ENCODE measurements around the gene DOCK1. TPM values are rescaled to one million over a fixed set of nuclear protein-coding genes. Genes with fewer than 3 reads are reported as not detected.
"Not testable (repeated sequence)": the region's sequence is repeated elsewhere in the genome, so short reads cannot be mapped to it uniquely, and the experiment has no call there.

Gene DOCK1
- total and polyA plus RNA-seq, 2 donors, result 33.3 to 132 TPM

DNA sequence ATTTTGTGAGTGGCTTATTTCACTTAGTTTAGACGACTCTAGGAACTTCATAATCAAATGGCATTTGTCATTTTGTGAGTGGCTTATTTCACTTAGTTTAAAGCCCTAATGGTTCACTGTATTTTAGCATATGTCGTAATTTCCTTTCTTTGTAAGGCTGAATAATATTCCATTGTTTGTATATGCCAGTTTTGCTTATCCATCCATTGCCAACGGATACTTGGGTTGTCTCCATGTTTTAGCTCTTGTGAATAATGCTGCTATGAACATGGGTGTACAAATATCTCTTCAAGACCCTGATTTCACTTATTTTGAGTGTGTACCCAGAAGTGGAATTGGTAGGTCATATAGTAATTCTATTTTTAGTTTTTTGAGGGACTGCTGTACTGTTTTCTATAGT is 31.8 kb downstream of the DOCK1 start:
- WGBS, result 86% methylated on average over 3 of the region's 3 CpGs
- H3K4me1 ChIP-seq (ENCODE audit: insufficient read depth), result no peaks in the 10 kb centered on the region
- no peak overlapping the region for H3K27ac ChIP-seq (ENCODE audit: low read depth)
- no peak overlapping the region for H3K4me3 ChIP-seq (ENCODE audit: low read depth, low read length)
- no peaks in the 10 kb centered on the region for H3K36me3 ChIP-seq (ENCODE audit: insufficient read depth)
- DNase-seq (ENCODE audit: extremely low spot score), result no peak

GRCh38 chr10:126938121-126938520 is 32.9 kb downstream of the DOCK1 start:
- H3K27ac ChIP-seq (ENCODE audit: low read depth); H3K4me1 ChIP-seq (ENCODE audit: insufficient read depth); H3K36me3 ChIP-seq (ENCODE audit: insufficient read depth); H3K4me3 ChIP-seq (ENCODE audit: low read depth, low read length); DNase-seq (ENCODE audit: extremely low spot score): not testable (repeated sequence)
- 96% methylated on average over 9 of the region's 9 CpGs for WGBS

- no peaks in the 10 kb centered on the region for H3K4me1 ChIP-seq (ENCODE audit: insufficient read depth)
- H3K27ac ChIP-seq (ENCODE audit: low read depth), result no peak overlapping the region
- H3K36me3 ChIP-seq (ENCODE audit: insufficient read depth), result no peaks in the 10 kb centered on the region
- no peak overlapping the region for H3K4me3 ChIP-seq (ENCODE audit: low read depth, low read length)
- DNase-seq (ENCODE audit: extremely low spot score), result no peak
- WGBS, result 90% methylated on average over 6 of the region's 6 CpGs
These were observed 34.5 kb downstream of the DOCK1 start for GRCh38 chr10:126939706-126940105.

GRCh38 chr10:126940670-126941310 is 35.6 kb downstream of the DOCK1 start:
- Histone ChIP-seq H3K36me3 (ENCODE audit: insufficient read depth) (no peaks in the 10 kb centered on the region), H3K4me1 (ENCODE audit: insufficient read depth) (no peaks in the 10 kb centered on the region), H3K4me3 (ENCODE audit: low read depth, low read length) (no peak overlapping the region), H3K27ac (ENCODE audit: low read depth) (no peak overlapping the region)
- WGBS, result 84% methylated on average over 6 of the region's 6 CpGs
- DNase-seq (ENCODE audit: extremely low spot score), result no peak

DNA sequence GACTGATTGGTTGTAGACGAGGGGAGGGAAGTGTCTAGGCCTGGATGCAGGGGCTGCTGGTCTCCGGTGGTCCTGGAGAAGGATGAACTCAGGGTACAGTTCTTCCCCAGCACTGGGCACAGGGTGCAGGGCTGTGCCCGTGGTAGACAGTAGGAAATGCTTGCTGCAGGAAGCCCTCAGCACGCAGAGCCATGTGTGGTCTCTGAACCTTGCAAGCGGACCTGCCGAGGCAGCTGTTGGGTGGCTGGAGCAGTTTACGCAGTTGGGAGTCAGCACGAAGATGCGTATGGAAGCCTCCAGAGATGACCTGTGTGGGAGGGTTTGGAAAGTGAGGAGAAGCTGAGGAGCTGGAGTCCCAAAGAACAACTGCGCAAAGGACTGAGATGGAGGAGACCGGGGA is 39.0 kb downstream of the DOCK1 start:
- H3K4me3 ChIP-seq (ENCODE audit: low read depth, low read length), result no peak overlapping the region
- H3K4me1 ChIP-seq (ENCODE audit: insufficient read depth), result no peaks in the 10 kb centered on the region
- H3K27ac ChIP-seq (ENCODE audit: low read depth), result no peak overlapping the region
- 91% methylated on average over 11 of the region's 11 CpGs for WGBS
- no peak for DNase-seq (ENCODE audit: extremely low spot score)
- H3K36me3 ChIP-seq (ENCODE audit: insufficient read depth), result no peaks in the 10 kb centered on the region

- no peak overlapping the region for H3K27ac ChIP-seq (ENCODE audit: low read depth)
- no peak for DNase-seq (ENCODE audit: extremely low spot score)
- no peaks in the 10 kb centered on the region for H3K4me1 ChIP-seq (ENCODE audit: insufficient read depth)
- no peak overlapping the region for H3K4me3 ChIP-seq (ENCODE audit: low read depth, low read length)
- no peaks in the 10 kb centered on the region for H3K36me3 ChIP-seq (ENCODE audit: insufficient read depth)
- WGBS, result 94% methylated on average over 15 of the region's 15 CpGs
These were observed 40.3 kb downstream of the DOCK1 start for GRCh38 chr10:126945351-126946030.

DNA sequence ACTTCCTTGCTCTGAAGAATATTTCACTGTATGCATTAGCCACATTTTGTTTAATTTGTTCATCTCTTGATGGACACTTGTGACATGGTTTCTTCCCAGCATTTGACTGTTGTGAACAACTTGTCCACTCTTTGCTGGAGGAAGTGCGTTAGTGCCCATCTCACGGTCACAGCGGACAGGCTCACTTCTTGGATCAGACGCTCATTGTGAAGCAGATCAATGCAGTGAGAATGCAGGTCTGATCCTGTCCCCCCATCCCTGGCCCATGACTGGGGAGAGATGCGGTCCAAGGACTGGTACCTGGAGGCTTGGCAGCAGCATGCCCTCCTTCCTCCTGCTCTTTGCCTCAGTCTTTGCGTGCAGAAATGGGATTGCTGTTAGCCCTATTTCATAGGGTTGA is 41.5 kb downstream of the DOCK1 start:
- no peak overlapping the region for H3K27ac ChIP-seq (ENCODE audit: low read depth)
- WGBS, result 96% methylated on average over 6 of the region's 6 CpGs
- H3K4me3 ChIP-seq (ENCODE audit: low read depth, low read length), result no peak overlapping the region
- DNase-seq (ENCODE audit: extremely low spot score), result no peak
- no peaks in the 10 kb centered on the region for H3K36me3 ChIP-seq (ENCODE audit: insufficient read depth)
- H3K4me1 ChIP-seq (ENCODE audit: insufficient read depth), result no peaks in the 10 kb centered on the region

GRCh38 chr10:126948355-126949160 is 43.3 kb downstream of the DOCK1 start:
- H3K4me1 ChIP-seq (ENCODE audit: insufficient read depth), result no peaks in the 10 kb centered on the region
- H3K27ac ChIP-seq (ENCODE audit: low read depth), result no peak overlapping the region
- no peaks in the 10 kb centered on the region for H3K36me3 ChIP-seq (ENCODE audit: insufficient read depth)
- WGBS, result 95% methylated on average over 13 of the region's 13 CpGs
- DNase-seq (ENCODE audit: extremely low spot score), result no peak
- no peak overlapping the region for H3K4me3 ChIP-seq (ENCODE audit: low read depth, low read length)

DNA sequence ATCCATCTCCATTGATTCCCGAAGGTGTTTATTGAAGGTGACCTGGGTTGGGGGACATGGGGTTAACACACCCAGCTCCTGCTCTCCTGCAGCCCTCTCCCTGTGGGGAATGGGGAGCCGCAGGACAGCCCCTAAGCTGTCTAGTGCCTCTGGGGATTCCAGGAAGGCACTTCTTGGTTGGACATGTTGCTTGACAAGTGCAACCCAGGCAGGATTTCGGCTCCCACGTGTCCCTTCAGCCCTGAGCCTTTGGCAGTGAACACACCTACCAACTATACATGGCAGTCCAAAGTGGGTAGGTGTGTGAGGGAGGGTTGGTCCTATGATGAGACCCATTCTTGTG is 43.9 kb downstream of the DOCK1 start:
- no peak for DNase-seq (ENCODE audit: extremely low spot score)
- WGBS, result 82% methylated on average over 4 of the region's 4 CpGs
- Histone ChIP-seq H3K27ac (ENCODE audit: low read depth) (no peak overlapping the region), H3K4me3 (ENCODE audit: low read depth, low read length) (no peak overlapping the region), H3K36me3 (ENCODE audit: insufficient read depth) (no peaks in the 10 kb centered on the region), H3K4me1 (ENCODE audit: insufficient read depth) (no peaks in the 10 kb centered on the region)

- Histone ChIP-seq H3K27ac (ENCODE audit: low read depth) (no peak overlapping the region), H3K4me3 (ENCODE audit: low read depth, low read length) (no peak overlapping the region), H3K36me3 (ENCODE audit: insufficient read depth) (no peaks in the 10 kb centered on the region), H3K4me1 (ENCODE audit: insufficient read depth) (no peaks in the 10 kb centered on the region)
- 94% methylated on average over 8 of the region's 8 CpGs for WGBS
- no peak for DNase-seq (ENCODE audit: extremely low spot score)
These were observed 45.3 kb downstream of the DOCK1 start for GRCh38 chr10:126950401-126951105.

DNA sequence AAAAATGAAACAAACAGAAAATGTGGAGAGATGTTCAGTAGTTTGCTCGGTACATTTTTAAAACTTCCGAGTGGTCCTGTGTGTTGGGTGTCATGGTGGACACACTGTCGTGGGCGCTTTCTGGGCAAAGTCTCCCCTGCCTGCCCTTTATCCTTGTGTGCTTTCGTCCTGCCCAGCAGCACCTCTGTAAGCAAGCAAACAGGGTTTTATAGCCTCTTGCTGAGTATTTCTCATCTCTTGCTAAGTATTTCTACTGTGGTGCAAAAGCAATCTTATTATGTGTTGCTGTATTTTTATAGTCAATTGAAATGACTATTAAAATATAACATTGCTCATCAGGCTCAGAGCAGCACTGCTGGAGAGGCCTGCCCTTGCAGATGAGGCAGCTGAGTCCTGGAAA is 48.7 kb downstream of the DOCK1 start:
- H3K36me3 ChIP-seq (ENCODE audit: insufficient read depth), result no peaks in the 10 kb centered on the region
- 92% methylated on average over 5 of the region's 5 CpGs for WGBS
- H3K4me1 ChIP-seq (ENCODE audit: insufficient read depth), result no peaks in the 10 kb centered on the region
- H3K4me3 ChIP-seq (ENCODE audit: low read depth, low read length), result no peak overlapping the region
- no peak for DNase-seq (ENCODE audit: extremely low spot score)
- no peak overlapping the region for H3K27ac ChIP-seq (ENCODE audit: low read depth)

- DNase-seq (ENCODE audit: extremely low spot score), result no peak
- Histone ChIP-seq H3K4me1 (ENCODE audit: insufficient read depth) (no peaks in the 10 kb centered on the region), H3K36me3 (ENCODE audit: insufficient read depth) (no peaks in the 10 kb centered on the region), H3K4me3 (ENCODE audit: low read depth, low read length) (no peak overlapping the region), H3K27ac (ENCODE audit: low read depth) (no peak overlapping the region)
- WGBS, result 88% methylated on average over 8 of the region's 8 CpGs
These were observed 50.2 kb downstream of the DOCK1 start for GRCh38 chr10:126955396-126955795.

- Histone ChIP-seq H3K27ac (ENCODE audit: low read depth) (no peak overlapping the region), H3K4me1 (ENCODE audit: insufficient read depth) (no peaks in the 10 kb centered on the region), H3K4me3 (ENCODE audit: low read depth, low read length) (no peak overlapping the region), H3K36me3 (ENCODE audit: insufficient read depth) (no peaks in the 10 kb centered on the region)
- DNase-seq (ENCODE audit: extremely low spot score), result no peak
- WGBS, result 73% methylated on average over 16 of the region's 16 CpGs
These were observed 50.9 kb downstream of the DOCK1 start for GRCh38 chr10:126955934-126956711.
